ENCODE measurements around the gene SCIN. TPM values are rescaled to one million over a fixed set of nuclear protein-coding genes. Genes with fewer than 3 reads are reported as not detected.

SCIN gene
- total RNA-seq, 1 experiment from 2014 or later = 28.3 TPM

DNA sequence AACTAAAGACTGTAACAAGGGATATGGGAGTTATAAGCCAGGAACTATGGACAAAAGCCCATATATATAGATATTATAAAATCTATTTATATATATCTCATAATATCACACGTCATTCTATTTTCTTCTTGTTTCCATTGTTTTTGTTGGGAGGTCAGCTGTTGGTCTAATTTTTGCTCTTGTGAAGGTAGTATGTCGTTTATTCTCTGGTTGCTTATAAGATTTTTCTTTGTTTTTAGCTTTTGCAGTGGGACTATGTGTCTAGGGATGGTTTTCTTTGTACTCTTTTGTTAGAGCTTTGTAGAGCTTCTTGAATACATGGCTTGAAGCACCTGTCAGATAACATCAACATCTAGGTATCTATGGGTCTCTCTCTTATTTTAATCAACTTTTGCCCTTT lies 130.9 kb downstream of the SCIN start:
- Mint-ChIP-seq H3K36me3 (ENCODE audit: insufficient read depth, unreplicated experiment) (peaks cover 2% of the 10 kb centered on the region), H3K4me3 (ENCODE audit: low read depth, unreplicated experiment) (no peak overlapping the region), H3K4me1 (ENCODE audit: low read depth, unreplicated experiment) (peaks cover 16% of the 10 kb centered on the region), H3K9me3 (ENCODE audit: low read depth, unreplicated experiment) (peaks cover 9% of the 10 kb centered on the region), H3K27me3 (ENCODE audit: unreplicated experiment) (no peaks in the 10 kb centered on the region), H3K27ac (ENCODE audit: unreplicated experiment) (no peak overlapping the region)
- intact Hi-C loops (cut with micrococcal nuclease; ENCODE audit: unreplicated experiment) = no loop called here
- TF ChIP-seq, protein P1, sequence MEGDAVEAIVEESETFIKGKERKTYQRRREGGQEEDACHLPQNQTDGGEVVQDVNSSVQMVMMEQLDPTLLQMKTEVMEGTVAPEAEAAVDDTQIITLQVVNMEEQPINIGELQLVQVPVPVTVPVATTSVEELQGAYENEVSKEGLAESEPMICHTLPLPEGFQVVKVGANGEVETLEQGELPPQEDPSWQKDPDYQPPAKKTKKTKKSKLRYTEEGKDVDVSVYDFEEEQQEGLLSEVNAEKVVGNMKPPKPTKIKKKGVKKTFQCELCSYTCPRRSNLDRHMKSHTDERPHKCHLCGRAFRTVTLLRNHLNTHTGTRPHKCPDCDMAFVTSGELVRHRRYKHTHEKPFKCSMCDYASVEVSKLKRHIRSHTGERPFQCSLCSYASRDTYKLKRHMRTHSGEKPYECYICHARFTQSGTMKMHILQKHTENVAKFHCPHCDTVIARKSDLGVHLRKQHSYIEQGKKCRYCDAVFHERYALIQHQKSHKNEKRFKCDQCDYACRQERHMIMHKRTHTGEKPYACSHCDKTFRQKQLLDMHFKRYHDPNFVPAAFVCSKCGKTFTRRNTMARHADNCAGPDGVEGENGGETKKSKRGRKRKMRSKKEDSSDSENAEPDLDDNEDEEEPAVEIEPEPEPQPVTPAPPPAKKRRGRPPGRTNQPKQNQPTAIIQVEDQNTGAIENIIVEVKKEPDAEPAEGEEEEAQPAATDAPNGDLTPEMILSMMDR (IDR thresholded peaks at IDR 0.05; ENCODE audit: unreplicated experiment) = no peak
- CTCF ChIA-PET = no interaction called here
- BruUV-seq (replicated peaks) = no TSS peak
- DNase-seq = no peak

DNA sequence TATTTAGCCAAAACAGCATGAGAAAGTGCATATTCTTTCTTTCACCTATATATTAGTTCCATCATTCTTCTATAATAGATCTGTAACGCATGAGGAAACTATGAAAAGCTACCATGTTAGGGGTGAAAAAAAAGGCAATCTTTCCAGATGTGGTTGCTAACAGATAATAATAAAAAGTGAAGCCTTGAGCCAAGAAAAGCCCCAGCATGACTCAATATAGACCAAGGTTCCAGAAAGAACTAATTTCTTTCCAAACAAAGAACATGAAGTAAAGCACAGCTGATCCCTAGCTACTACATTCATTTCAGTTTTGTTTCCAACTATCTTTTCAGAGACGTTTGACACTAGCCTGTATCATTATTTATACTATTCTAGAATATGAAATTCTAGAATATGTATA lies 133.4 kb downstream of the SCIN start:
- no peak for DNase-seq
- no peaks in the 10 kb centered on the region for H3K27me3 Mint-ChIP-seq (ENCODE audit: unreplicated experiment)
- H3K4me1 Mint-ChIP-seq (ENCODE audit: low read depth, unreplicated experiment) = peaks cover 26% of the 10 kb centered on the region
- TF ChIP-seq, protein P1 (IDR thresholded peaks at IDR 0.05; ENCODE audit: unreplicated experiment) = no peak
- CTCF ChIA-PET = interaction anchor here (0.7 kb wide), 2 partner anchors 12 to 82 kb away, joined by 3 to 4 read pairs; no protein-coding TSS in a partner anchor
- no peaks in the 10 kb centered on the region for H3K36me3 Mint-ChIP-seq (ENCODE audit: insufficient read depth, unreplicated experiment)
- BruUV-seq (replicated peaks) = no TSS peak
- H3K4me3 Mint-ChIP-seq (ENCODE audit: low read depth, unreplicated experiment) = no peak overlapping the region
- intact Hi-C loops (cut with micrococcal nuclease; ENCODE audit: unreplicated experiment) = no loop called here
- no peak overlapping the region for H3K27ac Mint-ChIP-seq (ENCODE audit: unreplicated experiment)
- H3K9me3 Mint-ChIP-seq (ENCODE audit: low read depth, unreplicated experiment) = peaks cover 9% of the 10 kb centered on the region

DNA sequence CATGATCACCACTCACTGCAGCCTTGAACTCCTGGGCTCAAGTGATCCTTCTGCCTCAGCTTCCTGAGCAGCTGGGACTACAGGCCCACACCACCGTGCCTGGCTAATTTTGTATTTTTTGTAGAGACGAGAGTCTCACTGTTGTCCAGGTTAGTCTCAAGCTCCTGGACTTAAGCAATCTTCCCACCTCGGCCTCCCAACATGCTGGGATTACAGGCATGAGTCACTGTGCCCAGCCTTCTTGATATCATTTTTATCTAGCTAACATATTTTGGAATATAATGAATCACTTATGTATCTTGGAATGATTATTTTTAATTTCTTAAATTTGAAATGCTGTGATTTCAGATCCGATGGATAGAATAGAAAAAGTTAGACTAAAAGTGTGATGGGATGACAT lies 135.4 kb downstream of the SCIN start:
- Mint-ChIP-seq H3K36me3 (ENCODE audit: insufficient read depth, unreplicated experiment) (no peaks in the 10 kb centered on the region), H3K9me3 (ENCODE audit: low read depth, unreplicated experiment) (peaks cover 5% of the 10 kb centered on the region), H3K27ac (ENCODE audit: unreplicated experiment) (no peak overlapping the region), H3K4me3 (ENCODE audit: low read depth, unreplicated experiment) (no peak overlapping the region), H3K4me1 (ENCODE audit: low read depth, unreplicated experiment) (peaks cover 26% of the 10 kb centered on the region), H3K27me3 (ENCODE audit: unreplicated experiment) (no peaks in the 10 kb centered on the region)
- intact Hi-C loops (cut with micrococcal nuclease; ENCODE audit: unreplicated experiment) = no loop called here
- DNase-seq = no peak
- CTCF ChIA-PET = interaction anchor here (1.0 to 1.8 kb wide), 3 partner anchors 10 to 19 kb away, joined by 3 to 12 read pairs (median 7); partner anchors contain the start of gene ARL4A
- BruUV-seq (replicated peaks) = no TSS peak
- TF ChIP-seq, protein P1 (IDR thresholded peaks at IDR 0.05; ENCODE audit: unreplicated experiment) = no peak

DNA sequence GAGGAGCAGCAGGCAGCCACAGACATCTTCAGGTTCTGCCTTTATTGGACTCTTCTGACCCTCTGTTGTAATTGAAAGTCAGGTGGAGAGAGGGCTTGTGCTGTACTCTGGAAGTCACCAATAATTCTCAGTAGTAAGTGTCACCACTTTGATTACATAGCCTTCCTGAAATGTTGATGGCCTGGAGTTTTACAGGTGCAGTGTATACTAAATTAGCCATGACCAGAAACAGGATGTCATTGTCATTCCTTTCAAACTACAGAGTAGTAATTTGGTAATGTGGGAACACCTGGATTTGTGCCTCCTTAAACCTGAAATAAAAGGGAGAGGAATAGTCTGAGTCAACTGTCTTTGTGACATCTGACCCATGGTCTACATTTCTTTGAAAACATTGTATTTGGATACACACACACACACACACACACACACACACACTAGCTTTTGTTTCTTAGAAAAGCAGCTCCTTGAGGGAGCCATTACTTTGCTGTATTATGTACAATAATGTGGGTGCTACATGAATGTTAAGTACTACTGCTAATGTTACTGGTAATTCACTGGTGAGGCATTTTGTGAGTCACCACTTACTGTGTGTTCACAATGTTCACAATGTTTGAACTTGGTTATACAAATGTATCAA lies 136.5 kb downstream of the SCIN start:
- Mint-ChIP-seq H3K9me3 (ENCODE audit: low read depth, unreplicated experiment) (peaks cover 2% of the 10 kb centered on the region), H3K4me3 (ENCODE audit: low read depth, unreplicated experiment) (no peak overlapping the region), H3K27me3 (ENCODE audit: unreplicated experiment) (no peaks in the 10 kb centered on the region), H3K36me3 (ENCODE audit: insufficient read depth, unreplicated experiment) (no peaks in the 10 kb centered on the region), H3K4me1 (ENCODE audit: low read depth, unreplicated experiment) (peaks cover 26% of the 10 kb centered on the region), H3K27ac (ENCODE audit: unreplicated experiment) (peak overlapping the region; percentile 7)
- TF ChIP-seq, protein P1 (IDR thresholded peaks at IDR 0.05; ENCODE audit: unreplicated experiment) = no peak
- no peak for DNase-seq
- no TSS peak for BruUV-seq (replicated peaks)
- intact Hi-C loops (cut with micrococcal nuclease; ENCODE audit: unreplicated experiment) = no loop called here
- CTCF ChIA-PET = interaction anchor here (0.6 to 1.8 kb wide), 6 partner anchors 11 to 535 kb away, joined by 3 to 12 read pairs (median 4); partner anchors contain the start of gene ARL4A

Data from Calu3 (cell line).